GM12864 (cell line): ENCODE measurements around the gene FAM219A.

ENCODE experiments used
- DNase-seq: peaks from one replicate; pipeline ENCODE4 v3.0.0-alpha.2; 2011; ENCODE audit warnings: low read depth
- H3K4me3 ChIP-seq: 2 replicates; pipeline ENCODE4 v1.5.1; 2011; ENCODE audit warnings: mild to moderate bottlenecking, low read depth, low read length, control low read depth
- TF ChIP-seq, protein P1 (sequence below): IDR thresholded peaks from 2 replicates; pipeline ENCODE4 v1.5.1; 2011; ENCODE audit warnings: low read depth, mild to moderate bottlenecking, moderate library complexity, low read length, control low read depth, inconsistent platforms; ENCODE audit errors: missing control alignments

Gene FAM219A

DNA sequence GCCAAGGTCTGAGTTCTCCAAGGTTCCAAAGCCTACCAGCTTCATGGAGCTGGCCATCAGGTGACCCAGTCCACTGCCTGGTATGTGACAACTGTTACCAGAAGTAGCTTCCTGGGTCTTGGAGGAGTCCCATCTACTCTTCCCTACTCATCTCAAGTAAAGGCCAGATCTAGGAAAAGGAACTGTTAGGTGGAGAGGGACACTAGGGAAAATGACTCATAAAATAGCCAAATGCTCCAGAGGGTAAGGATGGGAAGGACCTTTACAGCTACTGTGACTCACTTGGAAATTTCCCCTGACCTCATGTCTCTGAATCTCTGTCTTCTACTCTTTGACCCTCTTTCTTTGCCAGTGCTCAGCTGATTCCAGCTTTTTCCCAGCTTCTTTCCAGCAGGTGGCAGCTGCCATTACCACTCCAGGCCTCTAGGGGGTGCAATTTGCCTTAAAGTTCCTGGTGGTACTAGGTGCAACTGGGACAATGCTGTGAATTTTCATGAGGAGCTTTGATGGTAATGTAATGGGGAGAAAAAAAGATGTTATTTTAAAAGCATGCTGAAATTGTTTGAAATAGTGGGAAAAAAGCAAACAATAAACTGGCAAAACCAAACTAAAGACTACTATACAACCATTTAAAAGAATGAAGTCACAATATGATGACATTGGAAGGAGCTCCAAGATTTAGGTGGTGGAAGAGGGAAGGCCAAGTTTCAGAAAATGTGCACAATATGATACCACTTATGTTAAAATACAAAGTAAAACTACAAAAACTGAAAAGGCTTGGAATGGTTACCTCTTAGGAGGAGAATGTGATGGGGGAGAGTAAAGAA lies 54.6 kb downstream of the FAM219A start:
- TF ChIP-seq, protein P1, sequence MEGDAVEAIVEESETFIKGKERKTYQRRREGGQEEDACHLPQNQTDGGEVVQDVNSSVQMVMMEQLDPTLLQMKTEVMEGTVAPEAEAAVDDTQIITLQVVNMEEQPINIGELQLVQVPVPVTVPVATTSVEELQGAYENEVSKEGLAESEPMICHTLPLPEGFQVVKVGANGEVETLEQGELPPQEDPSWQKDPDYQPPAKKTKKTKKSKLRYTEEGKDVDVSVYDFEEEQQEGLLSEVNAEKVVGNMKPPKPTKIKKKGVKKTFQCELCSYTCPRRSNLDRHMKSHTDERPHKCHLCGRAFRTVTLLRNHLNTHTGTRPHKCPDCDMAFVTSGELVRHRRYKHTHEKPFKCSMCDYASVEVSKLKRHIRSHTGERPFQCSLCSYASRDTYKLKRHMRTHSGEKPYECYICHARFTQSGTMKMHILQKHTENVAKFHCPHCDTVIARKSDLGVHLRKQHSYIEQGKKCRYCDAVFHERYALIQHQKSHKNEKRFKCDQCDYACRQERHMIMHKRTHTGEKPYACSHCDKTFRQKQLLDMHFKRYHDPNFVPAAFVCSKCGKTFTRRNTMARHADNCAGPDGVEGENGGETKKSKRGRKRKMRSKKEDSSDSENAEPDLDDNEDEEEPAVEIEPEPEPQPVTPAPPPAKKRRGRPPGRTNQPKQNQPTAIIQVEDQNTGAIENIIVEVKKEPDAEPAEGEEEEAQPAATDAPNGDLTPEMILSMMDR = peak; percentile 95
- H3K4me3 ChIP-seq = no peak overlapping the region
- DNase-seq = no peak

DNA sequence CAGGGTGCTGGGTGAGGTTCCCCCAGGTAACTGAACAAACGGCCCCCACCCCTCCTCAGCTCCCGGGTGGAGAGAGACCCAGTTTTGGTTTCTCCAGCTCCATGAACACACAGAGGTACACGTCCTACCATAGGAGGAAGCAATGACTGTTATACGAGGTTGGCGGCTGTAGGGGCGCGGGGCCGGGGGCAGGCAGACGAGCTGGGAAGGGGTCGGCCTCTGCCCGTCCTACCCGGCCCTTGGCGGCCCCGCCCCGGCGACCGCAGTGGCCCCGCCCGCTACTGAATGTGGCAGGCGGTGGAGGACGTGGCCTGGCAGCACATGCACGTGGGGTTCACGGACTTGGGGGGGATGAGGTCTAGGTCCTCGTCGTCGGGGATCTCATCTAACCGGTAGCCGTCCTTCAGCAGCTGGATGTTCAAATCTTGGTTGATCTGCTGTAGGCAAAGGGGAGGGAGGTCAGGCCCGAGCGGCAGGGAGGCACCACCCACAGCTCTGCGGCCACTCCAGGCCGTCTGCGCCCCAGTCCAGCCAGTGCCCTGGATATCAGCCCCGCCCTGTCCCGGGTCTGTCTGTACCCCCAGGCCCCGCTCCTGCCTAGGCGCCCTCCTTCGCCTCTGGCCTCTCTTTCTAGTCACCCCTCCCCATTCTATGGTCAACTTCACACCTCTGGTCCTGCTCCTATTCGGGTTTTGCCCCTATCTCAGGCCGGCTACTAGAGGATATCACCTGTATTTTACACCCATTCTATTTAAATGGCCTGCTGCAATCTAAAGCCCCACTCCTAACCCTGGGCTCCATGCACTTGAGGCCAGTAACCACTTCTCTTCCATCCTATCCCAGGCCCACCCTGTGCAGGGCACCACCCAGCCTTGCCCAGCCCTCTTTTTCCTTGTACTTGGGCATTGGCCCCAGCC lies 57.4 kb downstream of the FAM219A start:
- TF ChIP-seq, protein P1 = no peak
- H3K4me3 ChIP-seq = no peak overlapping the region
- no peak for DNase-seq

DNA sequence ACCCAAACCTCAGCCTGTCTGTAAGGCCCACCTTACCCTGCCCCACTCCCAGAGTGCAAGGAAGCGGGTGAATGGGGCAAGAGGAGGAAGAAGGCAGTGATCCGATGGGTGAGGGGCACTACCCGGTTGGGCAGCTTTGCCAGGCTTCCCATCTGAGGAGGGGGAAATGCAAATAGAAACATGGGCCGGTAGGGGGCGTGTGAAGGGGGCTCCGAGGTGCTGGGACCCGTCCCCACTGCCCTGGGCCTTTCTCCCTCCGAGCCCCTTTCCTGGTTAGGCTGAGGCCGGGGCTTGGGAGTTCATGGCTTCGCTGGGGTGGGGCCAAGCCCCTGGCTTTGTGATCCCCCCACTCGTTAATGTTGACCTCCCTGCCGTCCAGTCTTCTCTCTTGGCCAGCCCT lies 58.1 kb downstream of the FAM219A start:
- H3K4me3 ChIP-seq = no peak overlapping the region
- TF ChIP-seq, protein P1 = no peak
- DNase-seq = no peak

DNA sequence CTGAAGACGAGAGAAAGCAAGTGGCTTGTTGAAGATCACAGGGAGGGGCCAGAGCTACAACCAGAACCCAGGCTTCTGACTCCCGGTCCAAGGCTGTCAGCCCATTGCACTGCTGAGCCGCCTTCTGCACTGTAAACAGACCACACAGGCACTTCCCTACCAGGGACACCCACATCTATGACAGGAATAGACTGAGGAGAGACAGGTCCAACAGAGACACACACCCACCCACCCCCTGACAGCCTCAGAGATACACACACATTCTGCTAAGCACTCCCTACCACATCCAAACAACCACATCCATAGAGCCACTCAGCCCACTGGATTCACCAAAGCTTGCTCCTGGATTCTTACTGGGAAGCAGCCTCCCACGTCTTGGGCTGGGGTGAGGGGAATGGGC lies 58.6 kb downstream of the FAM219A start:
- H3K4me3 ChIP-seq = no peak overlapping the region
- TF ChIP-seq, protein P1 = no peak
- no peak for DNase-seq

DNA sequence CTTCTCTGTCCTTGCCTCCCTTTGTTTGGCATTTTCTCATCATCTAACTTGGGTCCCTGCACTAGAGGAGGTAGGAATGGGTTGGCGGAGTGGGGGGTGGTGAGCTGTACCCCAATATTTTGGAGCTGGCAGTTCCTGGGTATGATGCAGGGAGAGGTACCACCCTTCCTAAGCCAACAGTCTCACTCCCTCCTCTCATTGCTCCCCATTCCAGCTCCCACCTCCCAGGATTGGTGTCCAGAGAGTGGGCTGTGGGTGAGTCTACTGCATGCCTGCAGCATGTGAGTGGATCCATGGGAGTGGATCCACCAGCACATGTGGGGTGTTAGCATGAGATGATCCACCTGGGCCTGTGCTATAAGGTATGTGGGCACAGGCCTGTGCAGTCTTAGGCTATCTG lies 59.5 kb downstream of the FAM219A start:
- no peak overlapping the region for H3K4me3 ChIP-seq
- DNase-seq = no peak
- TF ChIP-seq, protein P1 = no peak

DNA sequence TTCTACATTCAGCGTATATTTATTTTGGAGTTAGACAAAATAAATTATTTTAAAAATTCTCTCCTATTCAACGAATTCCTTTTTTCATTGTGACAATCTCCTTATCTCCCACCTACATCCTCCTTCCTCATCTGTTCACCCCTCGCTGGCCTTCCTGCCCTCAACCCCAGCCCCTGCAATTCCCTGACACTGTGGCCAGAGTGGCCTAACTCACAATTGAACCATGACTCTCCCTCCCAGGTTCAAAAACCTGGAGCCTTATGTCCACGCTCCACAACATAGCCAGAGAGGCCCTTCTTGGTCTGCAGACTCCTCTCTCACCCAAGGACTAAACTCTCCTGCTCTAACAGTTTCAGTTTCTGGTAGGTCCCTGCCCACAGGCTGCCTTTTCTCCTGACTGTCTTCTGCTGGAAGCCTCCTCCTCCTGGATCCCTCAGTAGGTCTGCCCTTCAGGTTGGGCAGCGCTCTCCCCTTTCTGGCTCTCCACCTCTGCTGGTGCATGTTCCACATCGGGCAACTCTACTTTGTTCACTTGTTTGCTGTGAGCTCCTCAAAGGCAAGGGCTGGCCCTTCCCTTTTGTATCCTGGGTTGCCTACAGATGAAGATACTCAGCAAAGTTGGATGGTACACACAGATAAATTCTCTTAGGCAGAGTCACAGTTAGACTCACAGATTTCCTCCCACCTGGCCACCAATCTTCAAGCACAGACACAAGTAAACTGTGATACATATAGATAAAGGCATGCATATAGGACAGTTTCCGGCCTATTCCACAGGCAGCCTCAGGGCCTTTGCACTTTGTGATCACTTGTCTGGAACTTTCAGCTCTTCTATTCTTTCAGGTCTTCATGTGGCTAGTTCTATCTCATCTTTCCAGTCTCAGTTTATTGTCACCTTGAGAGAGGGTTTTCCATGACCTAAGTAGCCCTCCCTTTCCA lies 61.8 kb downstream of the FAM219A start:
- H3K4me3 ChIP-seq = no peak overlapping the region
- DNase-seq = no peak
- TF ChIP-seq, protein P1 = no peak
